Left lobe of liver (tissue), 2 donors: Measurements from ENCODE around the gene MAPKAPK2. TPM values are rescaled to one million over a fixed set of nuclear protein-coding genes. Genes with fewer than 3 reads are reported as not detected.

Experiments used
- ATAC-seq: fragments of 200-7000 bp; cut with Tn5 transposase; one replicate; pipeline ENCODE4 v1.9.1; 2020; ENCODE audit warnings: mild to moderate bottlenecking, moderate library complexity
- DNase-seq: peaks from one replicate; pipeline ENCODE4 v3.0.0-alpha.2; 2020; ENCODE audit warnings: low spot score
- total RNA-seq: library from RNA; stranded (reverse); gene quantifications from one replicate; pipeline ENCODE4 v1.2.1, GENCODE V29; 2021
- donor health status: DM: no; HTN: no; CAD: no; lungs with moderate emphysema.
- donor health status: DM: no; HTN: yes; CAD: no.

The MAPKAPK2 gene
- total RNA-seq, 1 donor from 2014 or later: 41.0 TPM

DNA sequence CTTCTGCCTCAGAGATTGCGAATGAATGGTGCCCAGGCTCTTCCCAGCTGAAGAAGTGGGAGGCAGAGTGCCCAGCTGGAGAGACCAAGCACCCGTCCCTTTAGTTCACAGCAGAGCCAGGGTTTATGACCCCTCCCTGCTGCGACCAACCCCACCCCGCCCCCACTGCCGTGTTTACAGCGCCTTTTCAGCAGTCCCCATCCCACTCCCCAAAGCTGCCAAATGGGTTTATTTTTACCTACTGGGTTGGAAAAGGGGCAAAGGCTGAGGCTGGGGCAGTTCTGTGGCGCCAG, 25.8 kb upstream of the MAPKAPK2 start:
- ATAC-seq (peak; percentile 32), DNase-seq (peak; percentile 58)

DNA sequence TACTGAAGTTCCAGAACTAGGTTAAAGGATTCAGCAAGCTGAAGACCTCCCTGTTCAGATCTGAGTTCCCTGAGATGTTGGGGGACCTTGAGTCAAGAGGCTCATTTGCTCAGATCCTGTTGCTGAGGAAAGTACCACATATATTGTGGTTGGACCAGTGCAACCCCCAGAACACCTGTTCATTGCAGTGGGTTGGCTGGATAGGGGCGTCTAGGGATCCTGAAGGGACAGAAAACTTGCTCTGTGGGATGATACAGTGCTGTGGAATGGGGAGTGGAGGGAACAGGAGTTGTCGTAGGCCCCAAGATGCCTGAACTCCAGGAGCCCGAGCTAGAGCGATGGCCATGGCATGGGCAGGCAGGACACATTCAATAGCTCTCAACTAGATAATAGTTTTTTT, 24.6 kb upstream of the MAPKAPK2 start:
- ATAC-seq (no peak), DNase-seq (no peak)

DNA sequence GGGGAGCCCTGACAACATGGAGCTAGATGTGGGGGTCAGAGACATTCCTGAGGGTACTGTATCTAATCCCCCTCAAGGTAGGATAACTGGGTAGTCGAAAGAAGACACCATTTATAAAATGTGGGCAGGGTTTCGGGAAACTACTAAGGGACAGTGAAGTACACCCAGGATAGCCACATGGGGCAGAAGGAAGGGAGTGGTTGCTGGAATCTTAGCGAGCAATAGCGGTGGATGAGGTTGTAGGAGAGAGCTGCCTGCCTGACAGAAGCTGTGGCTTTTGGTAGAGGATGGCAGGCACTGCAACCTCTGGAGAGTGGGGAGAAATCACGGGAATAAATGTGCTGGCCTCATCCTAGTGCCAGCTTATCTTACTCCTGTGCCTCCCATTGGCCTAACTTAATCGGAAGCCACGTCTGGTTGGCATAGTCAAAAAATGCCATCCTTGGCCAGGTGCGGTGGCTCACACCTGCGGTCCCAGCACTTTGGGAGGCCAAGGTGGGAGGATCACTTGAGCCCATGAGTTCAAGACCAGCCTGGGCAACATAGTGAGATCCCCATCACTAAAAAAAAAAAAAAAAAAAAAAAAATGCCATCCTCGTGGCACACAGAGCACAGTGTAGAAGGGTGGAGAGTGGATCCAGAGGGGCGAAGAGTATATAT, 23.4 kb upstream of the MAPKAPK2 start:
- ATAC-seq (no peak), DNase-seq (no peak)

- DNase-seq (no peak), ATAC-seq (no peak)
These were observed 22.2 kb upstream of the MAPKAPK2 start for GRCh38 chr1:206662396-206663092.

- DNase-seq (no peak), ATAC-seq (no peak)
These were observed 21.3 kb upstream of the MAPKAPK2 start for GRCh38 chr1:206663362-206663761.

GRCh38 chr1:206663832-206664652, 20.7 kb upstream of the MAPKAPK2 start:
- DNase-seq (peak; percentile 65), ATAC-seq (peak; percentile 48)

GRCh38 chr1:206664740-206665139, 20.0 kb upstream of the MAPKAPK2 start:
- no peak for ATAC-seq

DNA sequence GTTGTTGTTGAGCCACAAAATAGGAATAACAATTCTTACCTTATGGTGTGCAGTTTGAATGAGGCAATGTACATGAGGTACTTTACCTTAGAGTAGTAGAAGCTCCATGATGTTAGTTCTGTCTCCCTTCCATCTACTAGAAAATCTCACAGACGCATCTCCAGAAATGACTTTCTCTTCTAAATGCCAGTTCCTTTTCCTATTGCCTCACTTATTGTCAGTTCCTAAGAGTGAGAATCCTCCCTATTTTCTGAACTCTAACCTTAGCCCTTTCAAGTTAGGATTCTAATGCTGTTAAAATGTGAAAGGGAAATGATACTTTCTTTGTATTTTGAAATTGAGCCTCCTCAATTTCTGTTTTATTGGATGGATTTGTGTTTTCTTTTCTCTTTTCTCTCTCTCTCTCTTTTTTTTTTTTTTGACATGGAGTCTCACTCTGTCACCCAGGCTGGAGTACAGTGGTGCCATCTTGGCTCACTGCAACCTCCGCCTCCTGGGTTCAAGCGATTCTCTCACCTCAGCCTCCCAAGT, 18.6 kb upstream of the MAPKAPK2 start:
- ATAC-seq (no peak), DNase-seq (no peak)

More at GRCh38 chr1:206664740-206665139, 20.0 kb upstream of the MAPKAPK2 start:
- no peak for DNase-seq

GRCh38 chr1:206666954-206667665, 17.6 kb upstream of the MAPKAPK2 start:
- peak; percentile 86 for ATAC-seq
- DNase-seq: peak; percentile 87

- ATAC-seq: no peak
- no peak for DNase-seq
These were observed 16.4 kb upstream of the MAPKAPK2 start for GRCh38 chr1:206668351-206668750.

GRCh38 chr1:206668874-206669410, 15.8 kb upstream of the MAPKAPK2 start:
- ATAC-seq (no peak), DNase-seq (no peak)

GRCh38 chr1:206672011-206672688, 12.6 kb upstream of the MAPKAPK2 start:
- no peak for DNase-seq
- ATAC-seq: no peak

DNA sequence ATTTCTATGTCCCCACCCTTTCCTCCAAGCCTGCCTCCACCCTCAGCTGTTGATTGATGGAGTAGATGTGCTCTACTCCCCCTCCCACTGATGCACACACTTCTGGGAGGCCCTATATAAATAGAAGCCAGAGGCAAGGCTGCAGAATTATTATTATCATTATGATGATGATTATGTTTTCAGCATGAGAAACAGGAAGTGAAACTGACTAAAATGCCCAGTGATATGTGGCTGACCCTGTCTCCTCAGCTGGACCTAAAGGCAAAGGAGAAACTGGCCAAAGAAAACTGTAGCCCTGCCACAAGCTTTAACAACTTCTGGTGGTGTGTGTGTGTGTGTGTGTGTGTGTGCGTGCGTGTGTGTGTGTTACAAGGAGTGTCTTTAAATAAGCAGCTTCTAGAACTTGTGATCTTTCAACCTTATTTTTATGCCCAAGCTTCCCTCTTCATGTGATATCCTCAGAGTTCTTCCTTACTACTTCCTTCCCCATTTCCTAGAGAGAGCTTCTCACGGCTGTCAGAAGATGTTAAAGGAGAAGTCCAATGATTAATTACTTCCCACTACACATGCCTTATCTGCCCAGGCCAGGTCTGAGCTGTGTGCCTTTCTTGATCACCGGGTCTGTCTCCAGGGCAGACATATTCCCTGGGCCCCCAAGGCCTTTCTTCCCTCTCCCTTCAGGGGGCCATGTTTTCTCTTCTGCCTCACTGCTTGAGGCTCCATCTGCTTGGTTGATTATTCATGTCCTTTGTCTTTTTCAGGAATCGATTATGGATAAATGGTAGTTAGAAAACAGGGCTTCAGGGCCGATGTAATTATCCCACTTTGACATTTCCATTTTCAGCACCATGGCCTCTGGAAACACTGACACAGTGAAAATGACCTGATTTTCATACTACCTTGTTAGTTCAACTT, 11.6 kb upstream of the MAPKAPK2 start:
- no peak for DNase-seq
- peak; percentile 61 for ATAC-seq

DNA sequence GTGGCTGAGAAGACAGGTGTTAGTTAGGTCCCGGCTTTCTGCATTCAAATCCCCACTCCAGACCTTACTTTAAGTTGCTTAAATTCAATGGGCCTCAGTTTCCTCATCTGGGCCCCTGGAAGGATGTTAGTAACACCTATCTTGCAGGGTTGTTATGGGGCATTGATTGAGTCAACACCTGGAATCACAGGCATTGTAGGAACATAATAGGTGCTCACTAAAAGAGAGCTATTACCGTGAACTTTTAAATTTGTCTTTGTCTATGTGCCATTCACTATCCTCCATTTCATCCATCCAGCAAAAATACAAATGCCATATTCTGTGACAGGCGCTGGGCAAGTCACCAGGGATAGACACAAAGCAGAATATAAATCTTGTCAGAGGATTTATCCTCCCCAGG, 10.5 kb upstream of the MAPKAPK2 start:
- DNase-seq: no peak
- ATAC-seq: no peak

GRCh38 chr1:206674745-206675175, 9.9 kb upstream of the MAPKAPK2 start:
- no peak for DNase-seq
- no peak for ATAC-seq

- ATAC-seq (no peak), DNase-seq (no peak)
These were observed 8.2 kb upstream of the MAPKAPK2 start for GRCh38 chr1:206676499-206676898.

DNA sequence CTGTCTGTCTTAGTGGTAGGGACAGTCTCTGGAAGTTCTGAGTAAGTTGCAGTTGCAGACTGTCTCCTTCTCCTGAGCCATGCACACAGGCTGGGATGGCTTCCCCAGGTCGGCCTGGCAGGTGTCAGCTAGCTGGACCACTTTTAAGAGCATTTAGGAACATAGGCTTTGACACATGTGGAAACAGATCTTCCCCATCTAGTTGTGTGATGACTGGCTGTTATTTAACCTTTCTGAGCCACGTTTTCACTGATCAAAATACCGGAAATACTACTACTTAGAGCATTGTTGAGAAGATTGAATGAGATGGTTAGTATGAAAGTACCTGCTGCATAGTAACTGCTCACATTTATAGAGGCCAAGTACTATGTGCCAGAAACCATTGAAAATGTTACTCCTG, 6.2 kb upstream of the MAPKAPK2 start:
- no peak for DNase-seq
- no peak for ATAC-seq

DNA sequence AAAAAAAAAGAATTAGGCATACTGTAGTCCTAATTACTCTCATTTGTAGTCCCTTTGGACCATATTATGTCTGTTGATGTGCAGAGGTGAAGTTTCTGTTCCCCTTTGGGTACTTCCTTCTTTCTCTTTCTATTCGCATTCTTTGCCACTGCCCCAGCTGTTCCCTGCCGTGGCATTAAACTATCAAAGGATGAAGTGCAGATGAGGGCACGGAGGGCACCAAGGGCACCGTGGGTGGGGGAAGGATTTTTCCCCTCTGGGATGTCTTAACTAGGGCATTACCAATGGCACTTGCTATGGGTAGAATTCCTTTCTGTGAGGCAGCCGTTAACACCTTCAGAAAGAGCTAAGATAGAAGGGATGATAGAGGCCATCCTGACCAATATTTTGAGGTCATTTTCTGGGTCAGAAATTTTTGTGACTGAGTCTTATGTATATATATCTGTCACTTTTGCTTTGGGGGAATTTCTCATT, 4.9 kb upstream of the MAPKAPK2 start:
- no peak for ATAC-seq

DNA sequence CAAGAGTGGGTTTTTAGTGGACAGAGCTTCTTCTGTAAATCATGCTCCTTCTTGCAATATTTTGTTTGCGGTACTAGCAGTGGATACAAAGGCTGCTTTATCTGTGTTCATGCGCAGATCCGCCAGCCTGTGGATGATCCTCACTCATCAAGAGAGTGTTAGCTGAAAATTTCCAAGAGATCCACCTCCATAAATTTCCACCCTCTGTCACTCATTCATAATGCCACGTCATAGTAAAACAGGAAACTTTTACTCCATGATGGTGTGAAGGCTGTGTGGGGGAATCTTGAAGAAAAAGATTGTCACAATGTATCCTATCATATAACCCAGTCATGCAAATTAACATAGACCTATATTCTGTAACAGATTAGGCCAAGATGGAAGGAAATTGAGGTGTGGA, 4.4 kb upstream of the MAPKAPK2 start:
- DNase-seq (no peak), ATAC-seq (no peak)

More for the DNA sequence above, 4.9 kb upstream of the MAPKAPK2 start:
- no peak for DNase-seq
